ENCODE results near the gene JARID2. TPM values are rescaled to one million over a fixed set of nuclear protein-coding genes. Genes with fewer than 3 reads are reported as not detected.
A peak's percentile ranks its signal among the peaks of the same experiment; 100 is the strongest.
"Not testable (repeated sequence)": the region's sequence is repeated elsewhere in the genome, so short reads cannot be mapped to it uniquely, and the experiment has no call there.

JARID2 gene
- polyA plus RNA-seq, 5 donors, result 14.7 to 18.1 (median 17.7) TPM

GRCh38 chr6:15287670-15288375 lies 42.0 kb downstream of the JARID2 start:
- no peak for DNase-seq

GRCh38 chr6:15288856-15289255 lies 43.0 kb downstream of the JARID2 start:
- no peak for DNase-seq

GRCh38 chr6:15289456-15289855 lies 43.6 kb downstream of the JARID2 start:
- DNase-seq, result not testable (repeated sequence)

GRCh38 chr6:15290067-15290680 lies 44.3 kb downstream of the JARID2 start:
- no peak for DNase-seq

- DNase-seq, result no peak
Measured at GRCh38 chr6:15290962-15291704, 45.3 kb downstream of the JARID2 start.

- DNase-seq, result no peak
Measured at GRCh38 chr6:15292721-15293302, 46.9 kb downstream of the JARID2 start.

- no peak for DNase-seq
Measured at GRCh38 chr6:15293674-15294073, 47.8 kb downstream of the JARID2 start.

GRCh38 chr6:15294504-15294903 lies 48.6 kb downstream of the JARID2 start:
- no peak for DNase-seq

- no peak for DNase-seq
Measured at GRCh38 chr6:15296249-15296648, 50.4 kb downstream of the JARID2 start.

GRCh38 chr6:15296735-15297134 lies 50.9 kb downstream of the JARID2 start:
- no peak for DNase-seq

- DNase-seq, result not testable (repeated sequence)
Measured at GRCh38 chr6:15297167-15297566, 51.3 kb downstream of the JARID2 start.

GRCh38 chr6:15297895-15298590 lies 52.2 kb downstream of the JARID2 start:
- peak in 1 of 2 donors; percentile 38 for DNase-seq

GRCh38 chr6:15299430-15300131 lies 53.7 kb downstream of the JARID2 start:
- no peak for DNase-seq

- DNase-seq, result no peak
Measured at GRCh38 chr6:15301179-15302006, 55.5 kb downstream of the JARID2 start.

GRCh38 chr6:15303162-15303919 lies 57.5 kb downstream of the JARID2 start:
- DNase-seq, result no peak

- no peak for DNase-seq
Measured at GRCh38 chr6:15303920-15304291, 58.0 kb downstream of the JARID2 start.

GRCh38 chr6:15304337-15305042 lies 58.6 kb downstream of the JARID2 start:
- DNase-seq, result no peak

GRCh38 chr6:15305496-15305895 lies 59.6 kb downstream of the JARID2 start:
- no peak for DNase-seq

- DNase-seq, result no peak
Measured at GRCh38 chr6:15305909-15306308, 60.0 kb downstream of the JARID2 start.
